MCF 10A (cell line): ENCODE results near the gene DCAF7. TPM values are rescaled to one million over a fixed set of nuclear protein-coding genes. Genes with fewer than 3 reads are reported as not detected.

Experiments
- BruUV-seq: library from RNA; stranded (reverse); fragments of 400-500 nt; replicated peaks from 2 replicates; lab custom pipeline; 2021; lab: Mats Ljungman, UMichigan
- CTCF ChIA-PET: fragments of 300-600 bp; sonication (Branson Sonifier 250); formaldehyde crosslinking; extraction: SDS; loops from one replicate; lab custom pipeline; 2021; ENCODE audit warnings: antibody characterized with exemption, inconsistent platforms; lab: Yijun Ruan, JAX
- POLR2A ChIA-PET: fragments of 300-600, 350-650 bp; sonication (Branson Sonifier 250); formaldehyde crosslinking; extraction: SDS; loops from one replicate; lab custom pipeline; 2020; ENCODE audit warnings: antibody characterized with exemption, inconsistent platforms; lab: Yijun Ruan, JAX
- DNase-seq: peaks from one replicate; pipeline ENCODE4 v3.0.0-alpha.2; 2018; ENCODE audit not compliant: unreplicated experiment
- H3K27ac Mint-ChIP-seq: one replicate; pipeline ENCODE4 v1.8.0; 2022; ENCODE audit warnings: mild to moderate bottlenecking, low read depth, mixed read lengths; ENCODE audit not compliant: unreplicated experiment
- H3K27me3 Mint-ChIP-seq: one replicate; pipeline ENCODE4 v1.8.0; 2022; ENCODE audit warnings: mixed read lengths; ENCODE audit not compliant: insufficient read depth, unreplicated experiment
- H3K36me3 Mint-ChIP-seq: one replicate; pipeline ENCODE4 v1.8.0; 2022; ENCODE audit warnings: mild to moderate bottlenecking, moderate library complexity, mixed read lengths; ENCODE audit not compliant: insufficient read depth, unreplicated experiment
- H3K4me1 Mint-ChIP-seq: one replicate; pipeline ENCODE4 v1.8.0; 2022; ENCODE audit warnings: mixed read lengths; ENCODE audit not compliant: insufficient read depth, unreplicated experiment
- H3K4me3 Mint-ChIP-seq: one replicate; pipeline ENCODE4 v1.8.0; 2022; ENCODE audit warnings: mild to moderate bottlenecking, moderate library complexity, mixed read lengths; ENCODE audit not compliant: unreplicated experiment
- H3K9me3 Mint-ChIP-seq: one replicate; pipeline ENCODE4 v1.8.0; 2022; ENCODE audit warnings: mixed read lengths; ENCODE audit not compliant: unreplicated experiment
- intact Hi-C: fragments of 100-400 bp; cut with micrococcal nuclease; formaldehyde crosslinking; loops from 2 replicates; pipeline ENCODE4 v1.14.1; 2022
- total RNA-seq: library from RNA; stranded (reverse); gene quantifications from 2 replicates; pipeline ENCODE4 v1.2.3, GENCODE V29; 2022
- TF ChIP-seq, protein P1 (sequence below): fragments of 200-600 bp; IDR thresholded peaks from one replicate; pipeline ENCODE4 v1.8.0; 2022; ENCODE audit warnings: antibody characterized with exemption, mild to moderate bottlenecking; ENCODE audit not compliant: unreplicated experiment

DCAF7 gene
- total RNA-seq, 1 experiment from 2014 or later = 81.6 TPM

DNA sequence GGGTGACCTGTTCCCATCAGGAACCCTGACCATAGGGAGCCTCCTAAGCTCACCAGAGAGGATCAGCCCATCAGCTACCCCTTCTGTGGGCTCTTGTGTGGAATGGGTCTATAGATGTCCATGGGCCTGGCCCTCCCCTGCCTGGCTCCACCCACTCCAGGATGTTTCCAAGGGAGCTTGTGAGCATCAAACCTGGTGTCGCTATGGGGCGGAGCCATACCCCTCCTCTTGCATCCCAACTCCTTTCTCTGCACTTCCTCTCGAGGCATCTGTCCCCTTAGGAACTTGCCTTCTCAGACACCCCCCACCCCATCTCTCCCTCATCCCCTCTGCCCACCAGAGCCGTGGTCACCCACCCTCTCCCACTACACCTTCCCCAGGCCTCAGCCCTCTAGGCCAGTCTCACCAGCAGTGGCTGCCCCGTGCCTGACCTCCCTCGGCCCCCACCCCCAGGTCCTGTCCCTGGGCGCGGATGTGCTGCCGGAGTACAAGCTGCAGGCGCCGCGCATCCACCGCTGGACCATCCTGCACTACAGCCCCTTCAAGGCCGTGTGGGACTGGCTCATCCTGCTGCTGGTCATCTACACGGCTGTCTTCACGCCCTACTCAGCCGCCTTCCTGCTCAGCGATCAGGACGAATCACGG is 16.7 kb upstream of the DCAF7 start:
- Mint-ChIP-seq H3K4me1 (no peaks in the 10 kb centered on the region), H3K27ac (no peak overlapping the region), H3K36me3 (no peaks in the 10 kb centered on the region), H3K27me3 (peaks cover under 1% of the 10 kb centered on the region), H3K4me3 (no peak overlapping the region), H3K9me3 (no peaks in the 10 kb centered on the region)
- no peak for DNase-seq
- ChIA-PET CTCF (interaction anchor here (0.8 kb wide), 1 partner anchor 179 kb away, joined by 4 read pairs; no protein-coding TSS in a partner anchor), POLR2A (no interaction called here)
- no TSS peak for BruUV-seq
- intact Hi-C loops = no loop called here
- TF ChIP-seq, protein P1, sequence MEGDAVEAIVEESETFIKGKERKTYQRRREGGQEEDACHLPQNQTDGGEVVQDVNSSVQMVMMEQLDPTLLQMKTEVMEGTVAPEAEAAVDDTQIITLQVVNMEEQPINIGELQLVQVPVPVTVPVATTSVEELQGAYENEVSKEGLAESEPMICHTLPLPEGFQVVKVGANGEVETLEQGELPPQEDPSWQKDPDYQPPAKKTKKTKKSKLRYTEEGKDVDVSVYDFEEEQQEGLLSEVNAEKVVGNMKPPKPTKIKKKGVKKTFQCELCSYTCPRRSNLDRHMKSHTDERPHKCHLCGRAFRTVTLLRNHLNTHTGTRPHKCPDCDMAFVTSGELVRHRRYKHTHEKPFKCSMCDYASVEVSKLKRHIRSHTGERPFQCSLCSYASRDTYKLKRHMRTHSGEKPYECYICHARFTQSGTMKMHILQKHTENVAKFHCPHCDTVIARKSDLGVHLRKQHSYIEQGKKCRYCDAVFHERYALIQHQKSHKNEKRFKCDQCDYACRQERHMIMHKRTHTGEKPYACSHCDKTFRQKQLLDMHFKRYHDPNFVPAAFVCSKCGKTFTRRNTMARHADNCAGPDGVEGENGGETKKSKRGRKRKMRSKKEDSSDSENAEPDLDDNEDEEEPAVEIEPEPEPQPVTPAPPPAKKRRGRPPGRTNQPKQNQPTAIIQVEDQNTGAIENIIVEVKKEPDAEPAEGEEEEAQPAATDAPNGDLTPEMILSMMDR = no peak

DNA sequence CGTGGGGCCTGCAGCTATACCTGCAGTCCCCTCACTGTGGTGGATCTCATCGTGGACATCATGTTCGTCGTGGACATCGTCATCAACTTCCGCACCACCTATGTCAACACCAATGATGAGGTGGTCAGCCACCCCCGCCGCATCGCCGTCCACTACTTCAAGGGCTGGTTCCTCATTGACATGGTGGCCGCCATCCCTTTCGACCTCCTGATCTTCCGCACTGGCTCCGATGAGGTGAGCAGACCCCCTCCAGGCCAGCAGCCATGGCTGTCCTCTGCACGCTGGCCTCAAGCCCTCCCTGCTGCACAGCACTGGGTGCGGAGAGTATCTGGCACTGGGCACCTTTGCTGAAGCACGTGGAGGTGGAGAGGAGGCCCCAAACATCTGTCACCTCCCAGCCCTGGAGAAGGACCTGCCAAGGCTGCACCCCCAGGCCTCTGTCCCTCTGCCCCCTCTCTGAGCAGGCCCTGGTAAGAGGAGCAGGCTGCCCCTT is 16.2 kb upstream of the DCAF7 start:
- Mint-ChIP-seq H3K27me3 (peaks cover 6% of the 10 kb centered on the region), H3K4me3 (no peak overlapping the region), H3K27ac (no peak overlapping the region), H3K9me3 (no peaks in the 10 kb centered on the region), H3K4me1 (no peaks in the 10 kb centered on the region), H3K36me3 (no peaks in the 10 kb centered on the region)
- TF ChIP-seq, protein P1 = no peak
- ChIA-PET POLR2A (no interaction called here), CTCF (interaction anchor here (0.8 kb wide), 1 partner anchor 180 kb away, joined by 4 read pairs; no protein-coding TSS in a partner anchor)
- intact Hi-C loops = no loop called here
- no peak for DNase-seq
- no TSS peak for BruUV-seq

DNA sequence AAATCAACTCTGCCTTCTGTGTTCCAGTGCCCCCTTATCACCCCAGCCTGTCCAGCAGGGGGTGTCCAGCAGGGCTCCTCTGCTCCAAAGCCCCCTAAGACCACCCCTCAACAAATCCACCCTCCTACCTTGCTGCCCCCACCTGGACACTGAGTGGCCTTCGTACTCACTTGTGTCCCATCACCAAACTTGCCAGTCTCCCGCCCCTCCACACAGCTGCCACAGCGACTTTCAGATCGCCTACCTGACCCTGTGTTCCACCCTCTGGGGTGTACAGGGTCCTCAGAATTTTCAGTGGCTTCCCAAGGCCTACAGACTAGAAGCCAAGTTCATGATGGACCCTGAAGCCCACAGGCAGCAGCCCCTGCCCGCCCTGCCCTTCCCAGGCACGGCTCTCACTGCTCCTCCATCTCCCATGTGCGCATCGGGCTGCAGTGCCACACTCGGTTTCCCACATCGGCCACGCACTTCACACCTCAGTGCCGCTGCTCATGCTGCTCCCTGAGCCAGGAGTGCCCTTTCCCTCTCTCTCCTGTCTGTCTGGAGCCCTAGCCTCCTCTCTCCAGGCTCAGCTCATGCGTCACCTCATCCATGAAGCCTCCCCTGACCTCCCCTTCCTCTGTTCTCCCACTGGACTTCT is 15.3 kb upstream of the DCAF7 start:
- no peak for DNase-seq
- BruUV-seq = no TSS peak
- H3K27ac Mint-ChIP-seq = no peak overlapping the region
- no peaks in the 10 kb centered on the region for H3K9me3 Mint-ChIP-seq
- ChIA-PET CTCF (interaction anchor here (0.6 kb wide), 1 partner anchor 39 kb away, joined by 3 read pairs; no protein-coding TSS in a partner anchor), POLR2A (no interaction called here)
- H3K27me3 Mint-ChIP-seq = peaks cover 14% of the 10 kb centered on the region
- no peaks in the 10 kb centered on the region for H3K36me3 Mint-ChIP-seq
- H3K4me1 Mint-ChIP-seq = no peaks in the 10 kb centered on the region
- TF ChIP-seq, protein P1 = no peak
- intact Hi-C loops = no loop called here
- H3K4me3 Mint-ChIP-seq = no peak overlapping the region

GRCh38 chr17:63535640-63536039 is 14.6 kb upstream of the DCAF7 start:
- Mint-ChIP-seq H3K4me1 (no peaks in the 10 kb centered on the region), H3K27ac (no peak overlapping the region), H3K36me3 (no peaks in the 10 kb centered on the region), H3K4me3 (no peak overlapping the region), H3K27me3 (peaks cover 17% of the 10 kb centered on the region), H3K9me3 (no peaks in the 10 kb centered on the region)
- DNase-seq = no peak
- BruUV-seq = no TSS peak
- ChIA-PET POLR2A (no interaction called here), CTCF (no interaction called here)
- intact Hi-C loops = no loop called here
- TF ChIP-seq, protein P1 = no peak
